ENCODE results near the gene DLGAP1. TPM values are rescaled to one million over a fixed set of nuclear protein-coding genes. Genes with fewer than 3 reads are reported as not detected.
A peak's percentile ranks its signal among the peaks of the same experiment; 100 is the strongest.

The DLGAP1 gene
- total and polyA plus RNA-seq, 10 of the 15 experiments (the other 5 are each of a cell fraction or from before 2014, with no cell fraction given): 0.23 to 27.6 (median 1.9) TPM

GRCh38 chr18:3449512-3450011 is 1005.5 kb downstream of the DLGAP1 start:
- FAIRE-seq (no peak), DNase-seq (ENCODE audit: low read depth, low spot score) (no peak), ATAC-seq (peak; percentile 17)
- H3K79me2 ChIP-seq (ENCODE audit: control insufficient read depth, insufficient read depth, low read length): no peaks in the 10 kb centered on the region
- H3K9me3 ChIP-seq (replicated peaks; ENCODE audit: control insufficient read depth, insufficient read depth, low read length): no peaks in the 10 kb centered on the region; the same call in 1 of the 3 replicates
- RAD21 ChIA-PET (ENCODE audit: unreplicated experiment): interaction anchor here (1.3 to 3.5 kb wide), 3 partner anchors 10 to 144 kb away, joined by 4 to 18 read pairs (median 4); no protein-coding TSS in a partner anchor
- no TSS peak for BruUV-seq (replicated peaks)
- H3K4me1 ChIP-seq (ENCODE audit: control insufficient read depth, insufficient read depth, low read length): peaks cover 30% of the 10 kb centered on the region
- in situ Hi-C loops (cut with MboI) (loop anchor here (5.0 to 10.0 kb wide), 3 partner anchors 148 to 475 kb away; no protein-coding TSS in a partner anchor), intact Hi-C loops (cut with micrococcal nuclease; ENCODE audit: unreplicated experiment) (loop anchor here (1.0 to 5.0 kb wide), 7 partner anchors 47 to 218 kb away; no protein-coding TSS in a partner anchor)
- H3K9ac ChIP-seq (ENCODE audit: control insufficient read depth, insufficient read depth, low read length): 0 out of 2 replicates have a peak overlapping the region, but pooled peaks have one; percentile 54
- SMC1A ChIA-PET (ENCODE audit: uncharacterized antibody, unreplicated experiment): interaction anchor here (0.9 to 3.2 kb wide), 4 partner anchors 24 to 216 kb away, joined by 3 to 16 read pairs (median 6); no protein-coding TSS in a partner anchor
- peak overlapping the region; percentile 63 for H2AFZ ChIP-seq (ENCODE audit: control insufficient read depth, low read depth, low read length)
- H3K27me3 ChIP-seq (replicated peaks in 1 of 2; ENCODE audit: control insufficient read depth in 2 of 2, insufficient read depth in 2 of 2, low read length in 1 of 2): peaks cover 2 to 22% of the 10 kb centered on the region in 2 experiments
- H3K4me3 ChIP-seq: peak overlapping the region; percentile 60; the same call in 1 of the 2 replicates
- POLR2A ChIA-PET: interaction anchor here (0.6 to 3.5 kb wide), 3 partner anchors 19 to 201 kb away, joined by 4 to 16 read pairs (median 5); no protein-coding TSS in a partner anchor
- CTCF ChIA-PET: no interaction called here
- H3K4me2 ChIP-seq (ENCODE audit: control insufficient read depth, insufficient read depth): peak overlapping the region; percentile 96
- H4K20me1 ChIP-seq (ENCODE audit: control insufficient read depth, insufficient read depth): no peaks in the 10 kb centered on the region
- H3K27ac ChIP-seq (ENCODE audit: control insufficient read depth, insufficient read depth): no peak overlapping the region
- TF ChIP-seq EGR1 (IDR thresholded peaks at IDR 0.05; ENCODE audit: borderline replicate concordance in 1 of 2, low read depth in 2 of 2, low read length in 2 of 2) (peak in 1 of 2 experiments; percentile 32; a peak in 1 of 3 replicates), BCLAF1 (IDR thresholded peaks at IDR 0.05) (no peak), ESRRA (IDR thresholded peaks at IDR 0.05; ENCODE audit: low read length) (no peak), RELA (IDR thresholded peaks at IDR 0.05; ENCODE audit: borderline replicate concordance, partially characterized antibody) (no peak), IRF5 (IDR thresholded peaks at IDR 0.05; ENCODE audit: borderline replicate concordance) (no peak), BHLHE40 (IDR thresholded peaks at IDR 0.05; ENCODE audit: borderline replicate concordance in 1 of 2, low read depth in 2 of 2, low read length in 1 of 2) (peak; percentile 65 to 89; a peak in 3 of 4 replicates), MTA3 (IDR thresholded peaks at IDR 0.05; ENCODE audit: borderline replicate concordance, low read length) (no peak), ZNF24 (IDR thresholded peaks at IDR 0.05) (no peak), DPF2 (IDR thresholded peaks at IDR 0.05) (0 out of 2 replicates have a peak, but pooled peaks have one; percentile 9), POLR2A (IDR thresholded peaks at IDR 0.05; ENCODE audit: low read depth, low read length) (peak; percentile 7), ETV6 (conservative IDR thresholded peaks at IDR 0.05 in 1 of 2, IDR thresholded peaks at IDR 0.05 in 1 of 2; ENCODE audit: borderline replicate concordance in 1 of 2, low read depth in 1 of 2) (0 out of 4 replicates have a peak, but pooled peaks of 1 of the 2 experiments have one; percentile 2), LARP7 (IDR thresholded peaks at IDR 0.05) (peak; percentile 23; the same call in 1 of the 2 replicates), IKZF1 (conservative IDR thresholded peaks at IDR 0.05) (peak; percentile 44; the same call in 1 of the 2 replicates), NFIC (IDR thresholded peaks at IDR 0.05; ENCODE audit: low read depth, low read length) (no peak)
- WGBS (ENCODE audit: insufficient coverage, insufficient replicate concordance, low lambda C conversion rate, missing lambda C conversion rate): 3% methylated on average over 42 of the region's 47 CpGs
- no peaks in the 10 kb centered on the region for H3K36me3 ChIP-seq (ENCODE audit: control insufficient read depth in 2 of 2, insufficient read depth in 2 of 2, low read length in 1 of 2)
